WTC11 (cell line): ENCODE data around the gene SERGEF. TPM values are rescaled to one million over a fixed set of nuclear protein-coding genes. Genes with fewer than 3 reads are reported as not detected.

Experiments
- ATAC-seq: fragments of 200-7000 bp; cut with Tn5 transposase; 2 replicates; pipeline ENCODE4 v1.10.0; 2021; ENCODE audit warnings: mild to moderate bottlenecking, moderate library complexity
- CTCF ChIA-PET: fragments of 300-600 bp; sonication (Branson Sonifier 250); formaldehyde crosslinking; loops from one replicate; lab custom pipeline; 2021; ENCODE audit warnings: antibody characterized with exemption; lab: Charles Lee
- POLR2A ChIA-PET: fragments of 350-600 bp; sonication (Branson Sonifier 250); formaldehyde crosslinking; loops from one replicate; lab custom pipeline; 2021; ENCODE audit warnings: antibody characterized with exemption; lab: Charles Lee
- DNase-seq: peaks from one replicate; pipeline ENCODE4 v3.0.0; 2021; ENCODE audit warnings: low spot score
- H3K27ac Mint-ChIP-seq: 2 replicates; pipeline ENCODE4 v1.8.0; 2021; ENCODE audit warnings: mixed read lengths
- H3K27me3 Mint-ChIP-seq: 2 replicates; pipeline ENCODE4 v1.8.0; 2021; ENCODE audit warnings: low read depth, mild to moderate bottlenecking, moderate library complexity, mixed read lengths
- H3K36me3 Mint-ChIP-seq: 2 replicates; pipeline ENCODE4 v1.8.0; 2021; ENCODE audit warnings: mixed read lengths
- H3K4me1 Mint-ChIP-seq: 2 replicates; pipeline ENCODE4 v1.8.0; 2022; ENCODE audit warnings: mixed read lengths
- H3K4me3 Mint-ChIP-seq: 2 replicates; pipeline ENCODE4 v1.8.0; 2021; ENCODE audit warnings: mild to moderate bottlenecking, moderate library complexity, mixed read lengths
- H3K9me3 Mint-ChIP-seq: 2 replicates; pipeline ENCODE4 v1.8.0; 2021; ENCODE audit warnings: mixed read lengths
- AR ChIP-seq: fragments of 250-450 bp; sonication (Bioruptor Pico); IDR thresholded peaks from 2 replicates; pipeline ENCODE4 v1.9.0; 2021; ENCODE audit warnings: mild to moderate bottlenecking
- ATF2 ChIP-seq: sonication (generic); formaldehyde crosslinking; IDR thresholded peaks from 2 replicates; pipeline ENCODE4 v1.8.1; 2022; ENCODE audit warnings: low read depth, missing genetic modification reagents, borderline replicate concordance
- CBFB ChIP-seq: sonication (generic); formaldehyde crosslinking; IDR thresholded peaks from 2 replicates; pipeline ENCODE4 v1.8.1; 2022; ENCODE audit warnings: mild to moderate bottlenecking, low read depth, missing genetic modification reagents
- E2F4 ChIP-seq: sonication (generic); formaldehyde crosslinking; IDR thresholded peaks from 2 replicates; pipeline ENCODE4 v1.8.1; 2022; ENCODE audit warnings: low read depth, mild to moderate bottlenecking, moderate library complexity, missing genetic modification reagents, borderline replicate concordance
- EMX1 ChIP-seq: fragments of 250-450 bp; sonication (Bioruptor Pico); IDR thresholded peaks from 2 replicates; pipeline ENCODE4 v1.8.0; 2021; ENCODE audit warnings: mild to moderate bottlenecking
- ETV6 ChIP-seq: sonication (generic); formaldehyde crosslinking; IDR thresholded peaks from 2 replicates; pipeline ENCODE4 v1.8.1; 2022; ENCODE audit warnings: mild to moderate bottlenecking, missing genetic modification reagents
- MYBL2 ChIP-seq: sonication (generic); formaldehyde crosslinking; IDR thresholded peaks from 2 replicates; pipeline ENCODE4 v1.8.1; 2023; ENCODE audit warnings: mild to moderate bottlenecking, moderate library complexity, missing genetic modification reagents
- SMAD3 ChIP-seq: sonication (generic); formaldehyde crosslinking; IDR thresholded peaks from 2 replicates; pipeline ENCODE4 v1.8.0; 2022; ENCODE audit warnings: missing genetic modification reagents, mild to moderate bottlenecking, borderline replicate concordance
- SOX15 ChIP-seq: fragments of 250-450 bp; sonication (Bioruptor Pico); IDR thresholded peaks from 2 replicates; pipeline ENCODE4 v1.9.0; 2021; ENCODE audit warnings: mild to moderate bottlenecking
- TCF7 ChIP-seq: sonication (generic); formaldehyde crosslinking; IDR thresholded peaks from 2 replicates; pipeline ENCODE4 v1.8.0; 2022; ENCODE audit warnings: mild to moderate bottlenecking, low read depth, missing genetic modification reagents, moderate library complexity
- ZNF263 ChIP-seq: sonication (generic); formaldehyde crosslinking; IDR thresholded peaks from 2 replicates; pipeline ENCODE4 v1.8.1; 2022; ENCODE audit warnings: low read depth, mild to moderate bottlenecking, moderate library complexity, missing genetic modification reagents
- ZNF281 ChIP-seq: sonication (generic); formaldehyde crosslinking; IDR thresholded peaks from 2 replicates; pipeline ENCODE4 v1.8.0; 2023; ENCODE audit warnings: mild to moderate bottlenecking, missing genetic modification reagents
- ZNF396 ChIP-seq: fragments of 250-450 bp; sonication (Bioruptor Pico); IDR thresholded peaks from 2 replicates; pipeline ENCODE4 v1.8.0; 2021; ENCODE audit warnings: mild to moderate bottlenecking, moderate library complexity, borderline replicate concordance
- total RNA-seq: library from RNA; stranded (reverse); gene quantifications from 3 replicates; pipeline ENCODE4 v1.2.3, GENCODE V29; 2021
- TF ChIP-seq, protein P1 (sequence below): sonication (generic); formaldehyde crosslinking; IDR thresholded peaks from 2 replicates; pipeline ENCODE4 v1.8.0; 2022; ENCODE audit warnings: mild to moderate bottlenecking, missing genetic modification reagents
- TF ChIP-seq, protein P2 (sequence below): fragments of 250-450 bp; sonication (Bioruptor Pico); IDR thresholded peaks from 2 replicates; pipeline ENCODE4 v2.1.2; 2022; ENCODE audit warnings: mild to moderate bottlenecking, moderate library complexity
- TF ChIP-seq, protein P3 (sequence below): fragments of 200-600 bp; IDR thresholded peaks from 2 replicates; pipeline ENCODE4 v1.8.0; 2022; ENCODE audit warnings: antibody characterized with exemption
- TF ChIP-seq, protein P4 (sequence below): sonication (generic); formaldehyde crosslinking; conservative IDR thresholded peaks from 2 replicates; pipeline ENCODE4 v1.8.1; 2022; ENCODE audit warnings: mild to moderate bottlenecking, missing genetic modification reagents

SERGEF gene
- total RNA-seq, 1 experiment from 2014 or later: 35.5 TPM

DNA sequence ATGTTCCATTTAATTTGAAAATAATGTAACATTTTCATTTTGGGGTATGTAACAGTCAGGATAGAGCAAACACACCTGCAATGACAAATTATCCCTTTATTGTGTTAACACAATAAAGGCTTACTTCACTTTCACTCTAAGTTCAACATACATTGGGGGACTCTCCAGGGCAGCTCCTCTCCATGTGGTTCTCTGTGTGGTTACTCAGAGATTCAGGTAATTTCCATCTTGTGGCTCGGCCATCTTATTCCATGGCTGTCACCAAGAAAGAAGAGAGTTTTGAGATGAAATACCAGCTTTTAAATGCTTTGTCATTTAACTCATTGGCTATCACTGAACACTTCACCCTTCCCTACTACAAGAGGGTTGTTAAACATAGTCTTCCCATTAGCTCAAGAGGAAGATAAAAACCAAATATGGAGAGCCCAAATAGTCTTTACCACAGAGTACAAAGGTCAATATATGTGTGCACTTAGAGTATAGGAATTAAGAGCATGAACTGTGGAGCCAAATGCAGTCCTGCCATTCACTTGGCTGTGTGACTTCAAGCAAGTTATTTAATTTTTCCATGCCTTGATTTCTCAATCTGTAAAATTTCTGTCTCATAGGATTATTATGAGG is 43.8 kb upstream of the SERGEF start:
- Mint-ChIP-seq H3K4me3 (no peak overlapping the region), H3K36me3 (no peaks in the 10 kb centered on the region), H3K4me1 (no peaks in the 10 kb centered on the region), H3K27ac (no peak overlapping the region), H3K9me3 (no peaks in the 10 kb centered on the region), H3K27me3 (no peaks in the 10 kb centered on the region; the same call in 1 of the 2 replicates)
- ChIA-PET CTCF (no interaction called here), POLR2A (no interaction called here)
- DNase-seq: no peak
- TF ChIP-seq ZNF396 (CRISPR knock-in tag) (no peak), CBFB (CRISPR knock-in tag) (no peak), AR (CRISPR knock-in tag) (no peak), ETV6 (CRISPR knock-in tag) (no peak), ZNF263 (no peak), E2F4 (no peak), SOX15 (CRISPR knock-in tag) (no peak), MYBL2 (CRISPR knock-in tag) (no peak), SMAD3 (no peak), EMX1 (CRISPR knock-in tag) (no peak), TCF7 (CRISPR knock-in tag) (no peak), ZNF281 (CRISPR knock-in tag) (no peak), ATF2 (no peak)
- TF ChIP-seq, protein P1, sequence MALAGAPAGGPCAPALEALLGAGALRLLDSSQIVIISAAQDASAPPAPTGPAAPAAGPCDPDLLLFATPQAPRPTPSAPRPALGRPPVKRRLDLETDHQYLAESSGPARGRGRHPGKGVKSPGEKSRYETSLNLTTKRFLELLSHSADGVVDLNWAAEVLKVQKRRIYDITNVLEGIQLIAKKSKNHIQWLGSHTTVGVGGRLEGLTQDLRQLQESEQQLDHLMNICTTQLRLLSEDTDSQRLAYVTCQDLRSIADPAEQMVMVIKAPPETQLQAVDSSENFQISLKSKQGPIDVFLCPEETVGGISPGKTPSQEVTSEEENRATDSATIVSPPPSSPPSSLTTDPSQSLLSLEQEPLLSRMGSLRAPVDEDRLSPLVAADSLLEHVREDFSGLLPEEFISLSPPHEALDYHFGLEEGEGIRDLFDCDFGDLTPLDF (CRISPR knock-in tag): no peak
- TF ChIP-seq, protein P2, sequence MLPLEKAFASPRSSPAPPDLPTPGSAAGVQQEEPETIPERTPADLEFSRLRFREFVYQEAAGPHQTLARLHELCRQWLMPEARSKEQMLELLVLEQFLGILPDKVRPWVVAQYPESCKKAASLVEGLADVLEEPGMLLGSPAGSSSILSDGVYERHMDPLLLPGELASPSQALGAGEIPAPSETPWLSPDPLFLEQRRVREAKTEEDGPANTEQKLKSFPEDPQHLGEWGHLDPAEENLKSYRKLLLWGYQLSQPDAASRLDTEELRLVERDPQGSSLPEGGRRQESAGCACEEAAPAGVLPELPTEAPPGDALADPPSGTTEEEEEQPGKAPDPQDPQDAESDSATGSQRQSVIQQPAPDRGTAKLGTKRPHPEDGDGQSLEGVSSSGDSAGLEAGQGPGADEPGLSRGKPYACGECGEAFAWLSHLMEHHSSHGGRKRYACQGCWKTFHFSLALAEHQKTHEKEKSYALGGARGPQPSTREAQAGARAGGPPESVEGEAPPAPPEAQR: no peak
- TF ChIP-seq, protein P3, sequence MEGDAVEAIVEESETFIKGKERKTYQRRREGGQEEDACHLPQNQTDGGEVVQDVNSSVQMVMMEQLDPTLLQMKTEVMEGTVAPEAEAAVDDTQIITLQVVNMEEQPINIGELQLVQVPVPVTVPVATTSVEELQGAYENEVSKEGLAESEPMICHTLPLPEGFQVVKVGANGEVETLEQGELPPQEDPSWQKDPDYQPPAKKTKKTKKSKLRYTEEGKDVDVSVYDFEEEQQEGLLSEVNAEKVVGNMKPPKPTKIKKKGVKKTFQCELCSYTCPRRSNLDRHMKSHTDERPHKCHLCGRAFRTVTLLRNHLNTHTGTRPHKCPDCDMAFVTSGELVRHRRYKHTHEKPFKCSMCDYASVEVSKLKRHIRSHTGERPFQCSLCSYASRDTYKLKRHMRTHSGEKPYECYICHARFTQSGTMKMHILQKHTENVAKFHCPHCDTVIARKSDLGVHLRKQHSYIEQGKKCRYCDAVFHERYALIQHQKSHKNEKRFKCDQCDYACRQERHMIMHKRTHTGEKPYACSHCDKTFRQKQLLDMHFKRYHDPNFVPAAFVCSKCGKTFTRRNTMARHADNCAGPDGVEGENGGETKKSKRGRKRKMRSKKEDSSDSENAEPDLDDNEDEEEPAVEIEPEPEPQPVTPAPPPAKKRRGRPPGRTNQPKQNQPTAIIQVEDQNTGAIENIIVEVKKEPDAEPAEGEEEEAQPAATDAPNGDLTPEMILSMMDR: no peak
- TF ChIP-seq, protein P4, sequence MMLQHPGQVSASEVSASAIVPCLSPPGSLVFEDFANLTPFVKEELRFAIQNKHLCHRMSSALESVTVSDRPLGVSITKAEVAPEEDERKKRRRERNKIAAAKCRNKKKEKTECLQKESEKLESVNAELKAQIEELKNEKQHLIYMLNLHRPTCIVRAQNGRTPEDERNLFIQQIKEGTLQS (CRISPR knock-in tag): no peak
- no peak for ATAC-seq
